ENCODE measurements around the gene PAX5. TPM values are rescaled to one million over a fixed set of nuclear protein-coding genes. Genes with fewer than 3 reads are reported as not detected.

PAX5 gene
- total and polyA plus RNA-seq, 5 donors from 2014 or later, result 0.02 to 0.94 (median 0.15) TPM; not detected in 2

DNA sequence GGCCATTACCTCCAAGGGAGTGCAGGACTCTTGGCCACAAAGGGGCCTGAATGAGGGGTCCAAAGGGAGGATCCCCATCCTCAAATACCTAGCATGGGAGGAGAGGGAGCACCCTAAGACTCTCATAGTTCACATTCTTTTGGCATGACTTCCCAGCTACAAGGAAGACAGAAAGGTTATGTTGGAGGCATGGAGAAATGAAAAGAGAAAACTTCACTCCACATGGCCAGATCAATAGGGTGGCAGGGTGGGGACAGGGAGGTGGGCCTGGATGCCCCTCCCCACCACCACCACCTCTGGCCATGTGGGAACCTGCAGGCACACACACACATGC, 97.6 kb downstream of the PAX5 start:
- Histone ChIP-seq H3K4me3 (ENCODE audit: low read depth, low read length) (no peak overlapping the region), H3K9me3 (ENCODE audit: control insufficient read depth in 2 of 2, low read length in 2 of 2) (no peaks in the 10 kb centered on the region), H3K27me3 (ENCODE audit: control insufficient read depth, insufficient read depth, low read length) (no peaks in the 10 kb centered on the region), H3K27ac (ENCODE audit: insufficient read depth, low read length, poor library complexity, severe bottlenecking) (no peak overlapping the region), H3K36me3 (ENCODE audit: control insufficient read depth, insufficient read depth, low read length) (no peaks in the 10 kb centered on the region), H3K4me1 (ENCODE audit: control insufficient read depth, insufficient read depth, low read length, poor library complexity, severe bottlenecking) (no peaks in the 10 kb centered on the region)
- Mint-ChIP-seq H3K27ac (no peak overlapping the region), H3K36me3 (no peaks in the 10 kb centered on the region), H3K9me3 (peaks cover 0 to 5% (median 2%) of the 10 kb centered on the region in 7 donors), H3K4me1 (no peaks in the 10 kb centered on the region), H3K4me3 (no peak overlapping the region), H3K27me3 (peaks cover 14% of the 10 kb centered on the region)
- ATAC-seq (ENCODE audit: low read depth in 2 of 2) (no peak), DNase-seq (no peak)

DNA sequence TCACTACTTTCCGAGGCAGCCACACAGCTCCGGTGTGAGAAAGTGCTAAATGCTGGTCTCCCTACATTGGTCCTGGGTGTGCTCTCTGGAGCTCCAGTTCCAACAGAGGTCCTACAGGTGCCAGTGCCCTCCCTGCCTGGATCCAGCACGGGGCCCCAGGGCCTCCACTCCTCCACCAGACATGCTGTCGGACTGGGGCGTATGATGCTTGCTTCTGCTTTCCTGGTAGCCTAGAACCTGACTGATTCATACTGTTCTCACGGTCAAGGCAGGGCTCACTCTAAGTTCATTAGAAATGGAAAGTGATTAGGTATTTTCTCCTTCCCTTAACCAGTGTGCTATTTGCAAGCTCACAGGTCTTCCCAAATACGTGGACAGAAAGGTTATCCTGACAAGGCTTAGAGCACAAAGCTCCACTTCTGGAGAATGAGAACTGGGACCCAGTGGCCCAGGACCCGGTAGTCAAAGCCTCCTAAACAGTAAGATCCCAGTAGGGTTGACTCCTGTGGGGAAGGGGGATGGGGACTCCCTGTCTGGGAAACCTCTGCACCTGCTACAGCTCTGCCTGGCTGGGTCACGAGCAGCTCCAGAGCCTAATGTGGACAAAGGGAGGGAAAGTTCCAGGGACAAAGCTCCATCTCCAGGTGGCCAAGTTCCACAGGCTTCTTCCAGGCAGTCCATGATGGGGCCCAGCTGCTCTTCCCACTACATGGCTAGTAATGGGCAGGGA, 98.1 kb downstream of the PAX5 start:
- Histone ChIP-seq H3K36me3 (ENCODE audit: control insufficient read depth, insufficient read depth, low read length) (no peaks in the 10 kb centered on the region), H3K27ac (ENCODE audit: insufficient read depth, low read length, poor library complexity, severe bottlenecking) (no peak overlapping the region), H3K4me3 (ENCODE audit: low read depth, low read length) (no peak overlapping the region), H3K9me3 (ENCODE audit: control insufficient read depth in 2 of 2, low read length in 2 of 2) (no peaks in the 10 kb centered on the region), H3K4me1 (ENCODE audit: control insufficient read depth, insufficient read depth, low read length, poor library complexity, severe bottlenecking) (no peaks in the 10 kb centered on the region), H3K27me3 (ENCODE audit: control insufficient read depth, insufficient read depth, low read length) (no peaks in the 10 kb centered on the region)
- Mint-ChIP-seq H3K9me3 (peaks cover 0 to 5% (median 2%) of the 10 kb centered on the region in 7 donors), H3K36me3 (no peaks in the 10 kb centered on the region), H3K4me3 (no peak overlapping the region), H3K27ac (no peak overlapping the region), H3K4me1 (no peaks in the 10 kb centered on the region), H3K27me3 (peaks cover 10% of the 10 kb centered on the region)
- ATAC-seq (ENCODE audit: low read depth in 2 of 2), result no peak
- no peak for DNase-seq

DNA sequence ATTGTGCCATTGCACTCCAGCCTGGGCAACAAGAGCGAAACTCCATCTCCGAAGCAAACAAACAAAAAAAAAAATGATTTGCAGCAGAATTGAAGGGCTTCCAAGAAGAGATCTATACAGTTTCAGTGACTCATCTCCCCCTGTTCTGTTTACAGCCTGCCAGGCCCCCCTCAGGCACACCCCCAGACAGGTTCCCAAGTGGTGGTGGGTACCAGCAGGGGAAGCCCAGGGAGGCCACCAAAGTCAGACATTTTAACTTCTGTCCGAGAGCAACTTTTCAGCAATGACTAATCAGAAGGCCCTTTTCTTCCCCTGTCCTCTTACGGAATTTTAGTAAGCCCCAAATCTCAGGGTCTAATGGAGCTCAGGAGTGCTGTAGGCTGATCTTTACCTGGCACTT, 98.7 kb downstream of the PAX5 start:
- Histone ChIP-seq H3K27me3 (ENCODE audit: control insufficient read depth, insufficient read depth, low read length) (no peaks in the 10 kb centered on the region), H3K36me3 (ENCODE audit: control insufficient read depth, insufficient read depth, low read length) (no peaks in the 10 kb centered on the region), H3K4me3 (ENCODE audit: low read depth, low read length) (no peak overlapping the region), H3K9me3 (ENCODE audit: control insufficient read depth in 2 of 2, low read length in 2 of 2) (no peaks in the 10 kb centered on the region), H3K4me1 (ENCODE audit: control insufficient read depth, insufficient read depth, low read length, poor library complexity, severe bottlenecking) (no peaks in the 10 kb centered on the region), H3K27ac (ENCODE audit: insufficient read depth, low read length, poor library complexity, severe bottlenecking) (no peak overlapping the region)
- Mint-ChIP-seq H3K27me3 (peaks cover 9% of the 10 kb centered on the region), H3K27ac (no peak overlapping the region), H3K4me1 (no peaks in the 10 kb centered on the region), H3K4me3 (no peak overlapping the region), H3K9me3 (peaks cover 0 to 5% (median 2%) of the 10 kb centered on the region in 7 donors), H3K36me3 (no peaks in the 10 kb centered on the region)
- no peak for ATAC-seq (ENCODE audit: low read depth in 2 of 2)
- DNase-seq, result no peak

DNA sequence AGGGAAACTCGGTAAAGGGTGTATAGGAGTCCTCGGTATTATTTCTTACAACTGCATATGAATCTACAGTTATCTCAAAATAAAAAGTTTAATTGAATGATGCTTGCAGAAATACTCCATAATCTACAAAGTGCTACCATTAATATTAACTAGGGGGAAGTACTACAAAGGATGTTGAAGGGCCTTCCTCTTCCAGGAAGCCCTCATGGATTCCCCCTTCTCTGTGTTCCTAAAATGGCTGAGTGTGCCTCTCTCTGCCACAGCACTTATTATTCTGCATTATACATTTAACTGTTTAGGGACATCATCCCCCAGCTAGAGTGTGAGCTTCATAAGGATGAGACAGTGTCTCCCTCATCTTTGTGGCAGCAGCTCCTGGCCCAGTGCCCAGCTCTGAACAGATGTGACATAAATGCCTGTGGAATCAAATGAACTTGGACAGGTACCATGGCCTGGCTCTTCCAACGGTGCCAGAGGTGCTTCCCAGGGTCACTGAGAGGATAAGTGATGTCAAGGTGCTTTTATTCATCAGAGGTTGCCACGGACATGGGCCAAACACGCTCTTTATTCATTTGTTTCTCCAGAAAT, 99.5 kb downstream of the PAX5 start:
- H3K27me3 ChIP-seq (ENCODE audit: control insufficient read depth, insufficient read depth, low read length), result no peaks in the 10 kb centered on the region
- H3K4me3 Mint-ChIP-seq, result no peak overlapping the region
- ATAC-seq (ENCODE audit: low read depth in 2 of 2) (no peak), DNase-seq (no peak)
- no peak overlapping the region for H3K27ac Mint-ChIP-seq
- H3K4me3 ChIP-seq (ENCODE audit: low read depth, low read length), result no peak overlapping the region
- H3K27ac ChIP-seq (ENCODE audit: insufficient read depth, low read length, poor library complexity, severe bottlenecking), result no peak overlapping the region
- no peaks in the 10 kb centered on the region for H3K9me3 ChIP-seq (ENCODE audit: control insufficient read depth in 2 of 2, low read length in 2 of 2)
- peaks cover 9% of the 10 kb centered on the region for H3K27me3 Mint-ChIP-seq
- no peaks in the 10 kb centered on the region for H3K36me3 Mint-ChIP-seq
- H3K4me1 Mint-ChIP-seq, result no peaks in the 10 kb centered on the region
- H3K9me3 Mint-ChIP-seq, result peaks cover 0 to 5% (median 2%) of the 10 kb centered on the region in 7 donors
- no peaks in the 10 kb centered on the region for H3K4me1 ChIP-seq (ENCODE audit: control insufficient read depth, insufficient read depth, low read length, poor library complexity, severe bottlenecking)
- H3K36me3 ChIP-seq (ENCODE audit: control insufficient read depth, insufficient read depth, low read length), result no peaks in the 10 kb centered on the region

DNA sequence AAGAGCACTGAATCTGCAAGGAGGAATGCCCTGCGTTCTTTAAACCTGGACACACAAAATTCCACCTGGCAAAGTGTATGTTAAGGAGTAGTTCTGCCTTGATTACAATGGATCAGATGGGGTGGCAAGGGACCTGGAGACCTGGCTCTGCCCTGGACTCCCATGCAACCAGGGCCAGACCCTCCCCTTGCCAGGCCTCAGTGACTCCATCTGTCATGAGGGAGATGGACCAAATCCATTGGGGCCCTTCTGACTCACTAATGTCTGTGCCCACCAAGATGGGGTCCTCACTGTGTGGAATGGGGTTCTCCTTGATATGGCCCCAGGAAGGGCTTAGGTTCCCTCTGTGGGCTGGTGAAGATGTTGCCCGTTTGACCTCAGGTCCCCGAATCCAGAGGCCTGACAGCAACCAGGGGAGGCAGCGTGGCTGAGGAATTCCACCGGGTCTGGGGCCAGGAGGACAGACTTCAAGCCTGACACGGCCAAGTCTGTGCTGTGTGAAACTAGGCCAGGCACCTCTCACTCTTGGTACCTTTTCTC, 100.3 kb downstream of the PAX5 start:
- no peaks in the 10 kb centered on the region for H3K9me3 ChIP-seq (ENCODE audit: control insufficient read depth in 2 of 2, low read length in 2 of 2)
- DNase-seq (no peak), ATAC-seq (ENCODE audit: low read depth in 2 of 2) (no peak)
- no peak overlapping the region for H3K4me3 ChIP-seq (ENCODE audit: low read depth, low read length)
- Mint-ChIP-seq H3K4me3 (no peak overlapping the region), H3K4me1 (no peaks in the 10 kb centered on the region), H3K36me3 (no peaks in the 10 kb centered on the region), H3K27ac (no peak overlapping the region), H3K27me3 (peaks cover 12% of the 10 kb centered on the region), H3K9me3 (peaks cover 0 to 5% (median 2%) of the 10 kb centered on the region in 7 donors)
- no peaks in the 10 kb centered on the region for H3K27me3 ChIP-seq (ENCODE audit: control insufficient read depth, insufficient read depth, low read length)
- no peaks in the 10 kb centered on the region for H3K36me3 ChIP-seq (ENCODE audit: control insufficient read depth, insufficient read depth, low read length)
- H3K4me1 ChIP-seq (ENCODE audit: control insufficient read depth, insufficient read depth, low read length, poor library complexity, severe bottlenecking), result no peaks in the 10 kb centered on the region
- H3K27ac ChIP-seq (ENCODE audit: insufficient read depth, low read length, poor library complexity, severe bottlenecking), result no peak overlapping the region

DNA sequence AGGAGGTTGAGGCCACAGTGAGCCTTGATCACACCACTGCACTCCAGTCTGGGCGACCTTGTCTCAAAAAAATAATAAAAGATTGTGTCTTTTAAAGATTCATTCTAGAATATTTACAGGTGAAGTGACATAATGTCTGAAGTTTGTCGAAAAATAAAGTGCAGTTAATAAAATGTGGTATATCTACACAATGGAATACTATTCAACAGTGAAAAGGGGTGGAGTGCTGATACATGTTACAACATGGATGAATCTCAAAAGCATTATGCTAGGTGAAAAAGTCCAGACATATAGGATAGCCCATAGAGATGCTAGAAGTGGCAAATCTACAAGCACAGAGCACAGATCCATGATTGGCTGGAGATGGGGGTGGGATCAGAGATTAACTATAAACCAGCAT, 101.9 kb downstream of the PAX5 start:
- H3K36me3 Mint-ChIP-seq, result no peaks in the 10 kb centered on the region

DNA sequence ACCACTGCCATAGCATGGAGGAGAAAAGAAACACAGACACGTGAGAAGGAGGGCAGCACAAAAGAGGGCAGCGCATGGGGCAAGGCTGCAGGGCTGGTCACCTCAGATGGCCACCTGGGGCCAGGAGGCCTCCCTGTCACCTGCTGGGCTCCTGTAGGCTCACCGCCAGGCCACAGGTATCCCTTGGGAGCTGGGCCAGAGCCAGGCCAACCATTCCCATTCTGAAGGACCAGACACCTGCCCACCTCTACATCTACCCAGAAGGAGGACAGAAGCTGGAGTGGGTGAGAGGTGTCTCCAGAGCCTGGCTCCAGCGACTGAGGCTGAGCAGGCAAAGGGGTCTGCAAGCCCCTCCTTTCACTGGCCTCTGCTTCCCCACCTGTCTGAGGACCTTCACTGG, 103.1 kb downstream of the PAX5 start:
- no peak overlapping the region for H3K27ac Mint-ChIP-seq
- Histone ChIP-seq H3K36me3 (ENCODE audit: control insufficient read depth, insufficient read depth, low read length) (no peaks in the 10 kb centered on the region), H3K4me3 (ENCODE audit: low read depth, low read length) (no peak overlapping the region), H3K27ac (ENCODE audit: insufficient read depth, low read length, poor library complexity, severe bottlenecking) (no peak overlapping the region), H3K4me1 (ENCODE audit: control insufficient read depth, insufficient read depth, low read length, poor library complexity, severe bottlenecking) (no peaks in the 10 kb centered on the region), H3K9me3 (ENCODE audit: control insufficient read depth in 2 of 2, low read length in 2 of 2) (no peaks in the 10 kb centered on the region), H3K27me3 (ENCODE audit: control insufficient read depth, insufficient read depth, low read length) (peaks cover 2% of the 10 kb centered on the region)
- peaks cover 0 to 5% (median 2%) of the 10 kb centered on the region in 7 donors for H3K9me3 Mint-ChIP-seq
- peaks cover 13% of the 10 kb centered on the region for H3K27me3 Mint-ChIP-seq
- no peak for DNase-seq
- no peak overlapping the region for H3K4me3 Mint-ChIP-seq
- ATAC-seq (ENCODE audit: low read depth in 2 of 2), result no peak
- no peaks in the 10 kb centered on the region for H3K36me3 Mint-ChIP-seq
- no peaks in the 10 kb centered on the region for H3K4me1 Mint-ChIP-seq

More for the DNA sequence above, 101.9 kb downstream of the PAX5 start:
- Mint-ChIP-seq H3K4me1 (no peaks in the 10 kb centered on the region), H3K9me3 (peaks cover 0 to 5% (median 2%) of the 10 kb centered on the region in 7 donors), H3K27me3 (peaks cover 9% of the 10 kb centered on the region), H3K4me3 (no peak overlapping the region), H3K27ac (no peak overlapping the region)
- H3K9me3 ChIP-seq (ENCODE audit: control insufficient read depth in 2 of 2, low read length in 2 of 2), result no peaks in the 10 kb centered on the region
- no peak overlapping the region for H3K27ac ChIP-seq (ENCODE audit: insufficient read depth, low read length, poor library complexity, severe bottlenecking)
- no peaks in the 10 kb centered on the region for H3K4me1 ChIP-seq (ENCODE audit: control insufficient read depth, insufficient read depth, low read length, poor library complexity, severe bottlenecking)
- H3K27me3 ChIP-seq (ENCODE audit: control insufficient read depth, insufficient read depth, low read length), result peaks cover 2% of the 10 kb centered on the region
- H3K36me3 ChIP-seq (ENCODE audit: control insufficient read depth, insufficient read depth, low read length), result no peaks in the 10 kb centered on the region
- no peak overlapping the region for H3K4me3 ChIP-seq (ENCODE audit: low read depth, low read length)
- ATAC-seq (ENCODE audit: low read depth in 2 of 2) (no peak), DNase-seq (no peak)

DNA sequence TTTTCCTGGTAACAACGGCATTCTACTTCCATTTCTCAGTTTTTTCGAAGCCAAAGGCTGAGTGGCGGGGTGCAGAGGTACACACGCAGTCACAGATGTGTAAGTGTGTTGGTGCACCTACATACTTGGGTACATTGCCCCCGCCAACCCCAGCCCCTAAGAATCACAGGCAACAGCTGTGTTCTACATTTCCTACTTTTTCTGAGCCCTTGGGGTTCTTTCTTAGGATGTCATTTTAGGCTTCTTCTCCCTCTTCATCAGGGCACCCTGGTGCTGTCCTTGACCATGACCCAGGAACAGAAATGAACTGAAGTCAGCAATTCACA, 104.8 kb downstream of the PAX5 start:
- H3K4me3 ChIP-seq (ENCODE audit: low read depth, low read length), result no peak overlapping the region
- H3K9me3 Mint-ChIP-seq, result peaks cover 0 to 5% (median 2%) of the 10 kb centered on the region in 7 donors
- peaks cover 20% of the 10 kb centered on the region for H3K27me3 Mint-ChIP-seq
- H3K27ac Mint-ChIP-seq, result no peak overlapping the region
- no peaks in the 10 kb centered on the region for H3K4me1 Mint-ChIP-seq
- peaks cover 2% of the 10 kb centered on the region for H3K27me3 ChIP-seq (ENCODE audit: control insufficient read depth, insufficient read depth, low read length)
- H3K27ac ChIP-seq (ENCODE audit: insufficient read depth, low read length, poor library complexity, severe bottlenecking), result no peak overlapping the region
- DNase-seq (no peak), ATAC-seq (ENCODE audit: low read depth in 2 of 2) (no peak)
- no peaks in the 10 kb centered on the region for H3K36me3 Mint-ChIP-seq
- H3K36me3 ChIP-seq (ENCODE audit: control insufficient read depth, insufficient read depth, low read length), result no peaks in the 10 kb centered on the region
- no peaks in the 10 kb centered on the region for H3K9me3 ChIP-seq (ENCODE audit: control insufficient read depth in 2 of 2, low read length in 2 of 2)
- H3K4me3 Mint-ChIP-seq, result no peak overlapping the region
- H3K4me1 ChIP-seq (ENCODE audit: control insufficient read depth, insufficient read depth, low read length, poor library complexity, severe bottlenecking), result no peaks in the 10 kb centered on the region

All from CD4-positive, CD25-positive, alpha-beta regulatory T cell (primary cell).